Panc1 (cell line): ENCODE data around the gene ELOVL6.

ENCODE experiments used
- CTCF ChIP-seq: fragments of 450-650 bp; IDR thresholded peaks from 2 replicates; pipeline ENCODE4 v1.5.1; 2017; ENCODE audit warnings: mild to moderate bottlenecking
- POLR2AphosphoS5 ChIP-seq: IDR thresholded peaks from 2 replicates; pipeline ENCODE4 v1.6.1; 2012; ENCODE audit warnings: mild to moderate bottlenecking, low read depth, low read length, moderate library complexity

- TF ChIP-seq POLR2AphosphoS5 (no peak), CTCF (no peak)
Measured at GRCh38 chr4:110175634-110176033, 22.8 kb downstream of the ELOVL6 start.
